Colon (tissue), 2 donors: ENCODE results near the gene SLC6A3.
"Not testable (repeated sequence)": the region's sequence is repeated elsewhere in the genome, so short reads cannot be mapped to it uniquely, and the experiment has no call there.

ENCODE experiments used
- FAIRE-seq: peaks from 2 replicates; lab custom pipeline; 2012; peaks lifted over from hg19 to GRCh38; lab: Jason Lieb, UNC
- donor health status: control.
- donor health status: control.

Gene SLC6A3

GRCh38 chr5:1440098-1440493 lies 5.1 kb downstream of the SLC6A3 start:
- FAIRE-seq, result no peak

GRCh38 chr5:1439388-1440097 lies 5.7 kb downstream of the SLC6A3 start:
- no peak for FAIRE-seq

GRCh38 chr5:1438871-1439270 lies 6.4 kb downstream of the SLC6A3 start:
- no peak for FAIRE-seq

- FAIRE-seq, result no peak
Measured at GRCh38 chr5:1437876-1438559, 7.2 kb downstream of the SLC6A3 start.

GRCh38 chr5:1437226-1437829 lies 7.9 kb downstream of the SLC6A3 start:
- no peak for FAIRE-seq

- no peak for FAIRE-seq
Measured at GRCh38 chr5:1436681-1437080, 8.6 kb downstream of the SLC6A3 start.

GRCh38 chr5:1436036-1436435 lies 9.2 kb downstream of the SLC6A3 start:
- FAIRE-seq, result no peak

GRCh38 chr5:1435369-1435768 lies 9.9 kb downstream of the SLC6A3 start:
- no peak for FAIRE-seq

- no peak for FAIRE-seq
Measured at GRCh38 chr5:1432296-1432695, 12.9 kb downstream of the SLC6A3 start.

- FAIRE-seq, result no peak
Measured at GRCh38 chr5:1431896-1432295, 13.3 kb downstream of the SLC6A3 start.

GRCh38 chr5:1431021-1431811 lies 14.0 kb downstream of the SLC6A3 start:
- no peak for FAIRE-seq

GRCh38 chr5:1430121-1430795 lies 15.0 kb downstream of the SLC6A3 start:
- FAIRE-seq, result no peak

- no peak for FAIRE-seq
Measured at GRCh38 chr5:1429496-1429895, 15.7 kb downstream of the SLC6A3 start.

GRCh38 chr5:1429066-1429465 lies 16.2 kb downstream of the SLC6A3 start:
- no peak for FAIRE-seq

GRCh38 chr5:1428107-1428506 lies 17.1 kb downstream of the SLC6A3 start:
- FAIRE-seq, result no peak

- no peak for FAIRE-seq
Measured at GRCh38 chr5:1424716-1425115, 20.5 kb downstream of the SLC6A3 start.

- FAIRE-seq, result no peak
Measured at GRCh38 chr5:1423901-1424603, 21.2 kb downstream of the SLC6A3 start.

GRCh38 chr5:1422522-1422921 lies 22.7 kb downstream of the SLC6A3 start:
- FAIRE-seq, result not testable (repeated sequence)

- FAIRE-seq, result no peak
Measured at GRCh38 chr5:1421521-1422341, 23.5 kb downstream of the SLC6A3 start.
